MM.1S (cell line): Measurements from ENCODE around the gene TMEM182.

Source experiments
- EZH2 ChIP-seq: fragments of 300-600 bp; sonication (generic); optimal IDR thresholded peaks from 2 replicates; pipeline ENCODE3; 2017; ENCODE audit warnings: low read depth, mild to moderate bottlenecking, antibody characterized with exemption, low read length, mixed read lengths
- EZH2phosphoT487 ChIP-seq: fragments of 300-600 bp; sonication (generic); IDR thresholded peaks from 2 replicates; pipeline ENCODE4 v1.6.1; 2018; ENCODE audit warnings: antibody characterized with exemption, low read length
- TF ChIP-seq, protein P1 (sequence below): fragments of 300-600 bp; sonication (generic); IDR thresholded peaks from 2 replicates; pipeline ENCODE4 v1.5.1; 2016; ENCODE audit warnings: antibody characterized with exemption, low read length, mixed read lengths

- TF ChIP-seq, protein P1, sequence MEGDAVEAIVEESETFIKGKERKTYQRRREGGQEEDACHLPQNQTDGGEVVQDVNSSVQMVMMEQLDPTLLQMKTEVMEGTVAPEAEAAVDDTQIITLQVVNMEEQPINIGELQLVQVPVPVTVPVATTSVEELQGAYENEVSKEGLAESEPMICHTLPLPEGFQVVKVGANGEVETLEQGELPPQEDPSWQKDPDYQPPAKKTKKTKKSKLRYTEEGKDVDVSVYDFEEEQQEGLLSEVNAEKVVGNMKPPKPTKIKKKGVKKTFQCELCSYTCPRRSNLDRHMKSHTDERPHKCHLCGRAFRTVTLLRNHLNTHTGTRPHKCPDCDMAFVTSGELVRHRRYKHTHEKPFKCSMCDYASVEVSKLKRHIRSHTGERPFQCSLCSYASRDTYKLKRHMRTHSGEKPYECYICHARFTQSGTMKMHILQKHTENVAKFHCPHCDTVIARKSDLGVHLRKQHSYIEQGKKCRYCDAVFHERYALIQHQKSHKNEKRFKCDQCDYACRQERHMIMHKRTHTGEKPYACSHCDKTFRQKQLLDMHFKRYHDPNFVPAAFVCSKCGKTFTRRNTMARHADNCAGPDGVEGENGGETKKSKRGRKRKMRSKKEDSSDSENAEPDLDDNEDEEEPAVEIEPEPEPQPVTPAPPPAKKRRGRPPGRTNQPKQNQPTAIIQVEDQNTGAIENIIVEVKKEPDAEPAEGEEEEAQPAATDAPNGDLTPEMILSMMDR, result no peak
- TF ChIP-seq EZH2 (no peak), EZH2phosphoT487 (no peak)
These were observed 39.4 kb downstream of the TMEM182 start for GRCh38 chr2:102801098-102801718.
